Fibroblast of gingiva (primary cell): ENCODE measurements around the gene ZCCHC17.

Experiments
- DNase-seq: peaks from one replicate; pipeline ENCODE4 v3.0.0-alpha.2; 2011; ENCODE audit warnings: low read depth

ZCCHC17 gene

GRCh38 chr1:31396633-31397351 is 100.0 kb downstream of the ZCCHC17 start:
- DNase-seq, result peak; percentile 96

DNA sequence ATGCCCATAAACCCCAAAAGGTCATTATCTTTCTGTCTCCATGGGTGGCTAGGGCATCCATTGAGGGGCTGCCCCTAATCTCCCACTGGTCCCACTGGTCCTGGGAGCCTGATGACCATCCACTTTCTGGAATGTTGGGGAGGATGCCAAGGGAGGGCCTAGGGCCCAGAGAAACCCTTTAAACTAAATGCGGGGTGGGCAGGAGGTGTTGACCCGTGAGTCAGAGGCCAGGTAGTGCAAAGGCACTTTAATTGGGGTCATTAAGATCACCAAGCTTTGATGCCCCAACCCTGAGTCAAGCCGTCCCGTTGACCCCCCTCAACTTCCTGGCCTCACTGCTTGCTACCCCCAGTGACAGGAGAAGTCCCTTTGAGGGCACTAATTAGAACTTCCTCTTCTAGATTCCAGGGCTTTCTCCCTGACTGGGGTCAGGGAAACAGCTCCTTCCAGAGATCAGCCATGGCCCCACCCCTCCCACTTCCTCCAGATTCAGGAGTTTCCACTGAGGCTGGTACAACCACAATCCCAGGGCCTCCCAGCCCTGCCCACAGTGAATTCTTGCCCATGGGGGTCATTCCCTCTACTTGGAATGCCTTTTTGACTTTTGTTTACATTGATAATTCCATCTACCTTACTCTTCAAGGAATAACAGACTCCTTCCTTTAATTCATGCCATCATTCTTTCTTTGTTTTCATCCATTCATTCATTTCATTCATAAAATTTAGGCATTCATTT is 100.7 kb downstream of the ZCCHC17 start:
- DNase-seq, result no peak

DNA sequence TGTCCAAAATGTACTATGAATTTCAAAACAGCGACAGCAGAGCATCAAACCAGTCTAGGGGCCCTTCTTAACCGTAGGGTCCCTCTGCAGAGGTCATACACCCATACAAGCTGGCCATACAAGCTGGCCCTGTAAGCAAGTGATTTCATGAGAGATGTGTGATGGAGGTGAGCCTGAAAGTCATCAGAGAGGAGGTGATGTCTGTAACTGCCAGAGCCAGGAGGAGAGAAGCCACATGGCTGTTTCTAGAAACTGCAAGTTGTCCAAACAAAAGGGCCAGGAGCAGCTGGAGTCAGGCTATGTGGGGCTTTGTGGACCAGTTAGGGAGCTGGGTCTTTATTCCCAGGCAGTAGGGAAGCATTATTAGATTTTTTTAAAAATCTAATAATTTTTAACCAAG is 101.4 kb downstream of the ZCCHC17 start:
- DNase-seq, result no peak

GRCh38 chr1:31399976-31400375 is 103.1 kb downstream of the ZCCHC17 start:
- no peak for DNase-seq

DNA sequence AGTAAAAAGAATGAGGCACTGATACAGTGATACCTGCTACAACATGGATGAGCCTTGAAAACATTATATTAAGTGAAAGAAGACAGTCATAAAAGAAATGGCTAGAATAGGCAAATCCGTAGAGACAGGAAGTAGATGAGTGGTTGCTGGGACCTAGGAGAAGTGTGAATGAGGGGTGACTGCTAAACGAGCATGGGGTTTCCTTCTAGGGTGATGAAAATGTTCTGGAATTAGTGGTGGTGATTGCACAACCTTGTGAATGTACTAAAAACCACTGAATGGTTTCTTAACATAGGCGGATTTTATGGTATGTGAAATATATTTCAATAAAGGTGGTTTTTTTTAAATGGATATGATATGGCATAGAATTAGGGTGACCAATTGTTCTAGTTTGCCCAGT is 103.6 kb downstream of the ZCCHC17 start:
- DNase-seq, result peak; percentile 44

DNA sequence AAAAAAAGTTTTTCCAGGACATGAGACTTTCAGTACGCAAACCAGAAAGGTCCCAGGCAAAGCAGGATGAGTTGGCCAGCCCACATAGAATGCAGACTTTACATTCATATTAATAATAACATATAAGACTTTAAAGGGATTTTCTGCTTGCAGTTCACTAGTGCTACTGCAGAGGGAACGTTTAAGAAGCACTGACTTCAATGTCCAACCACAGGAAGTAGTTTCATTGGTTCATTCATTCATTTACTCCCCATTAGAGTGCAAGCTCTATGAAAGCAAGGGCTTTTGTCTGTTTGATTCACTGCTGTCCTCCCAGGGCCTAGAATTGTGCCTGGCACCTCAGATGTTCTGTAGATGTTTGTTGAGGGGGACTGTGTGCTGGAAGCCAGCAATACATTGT is 104.4 kb downstream of the ZCCHC17 start:
- no peak for DNase-seq

- DNase-seq, result no peak
Measured at GRCh38 chr1:31405578-31406245, 108.9 kb downstream of the ZCCHC17 start.

- no peak for DNase-seq
Measured at GRCh38 chr1:31407029-31407626, 110.3 kb downstream of the ZCCHC17 start.

DNA sequence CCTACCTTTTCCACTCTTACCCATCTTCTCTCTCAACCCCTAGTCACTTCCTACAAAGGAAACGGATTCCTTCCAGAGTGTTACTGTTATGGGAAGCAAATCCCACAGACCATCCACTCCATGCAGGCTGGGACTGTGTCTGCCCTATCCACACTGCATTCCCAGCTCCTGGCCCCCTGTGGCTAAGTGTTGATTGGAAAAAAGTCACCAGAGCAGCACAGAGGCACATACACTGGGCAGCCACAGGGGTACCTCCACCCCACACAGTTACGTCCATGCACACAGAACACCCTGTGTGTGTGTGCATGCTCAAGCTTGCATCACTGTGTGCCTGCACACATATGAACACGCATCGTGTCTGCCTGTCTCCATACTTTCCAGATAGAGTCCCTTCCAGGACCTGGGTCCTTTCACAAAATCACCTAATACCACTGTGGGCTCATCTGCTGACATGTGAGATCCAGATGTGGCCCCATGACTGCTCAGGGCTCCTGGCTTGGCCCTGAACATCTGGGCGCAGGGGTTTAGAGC is 112.0 kb downstream of the ZCCHC17 start:
- DNase-seq, result no peak

DNA sequence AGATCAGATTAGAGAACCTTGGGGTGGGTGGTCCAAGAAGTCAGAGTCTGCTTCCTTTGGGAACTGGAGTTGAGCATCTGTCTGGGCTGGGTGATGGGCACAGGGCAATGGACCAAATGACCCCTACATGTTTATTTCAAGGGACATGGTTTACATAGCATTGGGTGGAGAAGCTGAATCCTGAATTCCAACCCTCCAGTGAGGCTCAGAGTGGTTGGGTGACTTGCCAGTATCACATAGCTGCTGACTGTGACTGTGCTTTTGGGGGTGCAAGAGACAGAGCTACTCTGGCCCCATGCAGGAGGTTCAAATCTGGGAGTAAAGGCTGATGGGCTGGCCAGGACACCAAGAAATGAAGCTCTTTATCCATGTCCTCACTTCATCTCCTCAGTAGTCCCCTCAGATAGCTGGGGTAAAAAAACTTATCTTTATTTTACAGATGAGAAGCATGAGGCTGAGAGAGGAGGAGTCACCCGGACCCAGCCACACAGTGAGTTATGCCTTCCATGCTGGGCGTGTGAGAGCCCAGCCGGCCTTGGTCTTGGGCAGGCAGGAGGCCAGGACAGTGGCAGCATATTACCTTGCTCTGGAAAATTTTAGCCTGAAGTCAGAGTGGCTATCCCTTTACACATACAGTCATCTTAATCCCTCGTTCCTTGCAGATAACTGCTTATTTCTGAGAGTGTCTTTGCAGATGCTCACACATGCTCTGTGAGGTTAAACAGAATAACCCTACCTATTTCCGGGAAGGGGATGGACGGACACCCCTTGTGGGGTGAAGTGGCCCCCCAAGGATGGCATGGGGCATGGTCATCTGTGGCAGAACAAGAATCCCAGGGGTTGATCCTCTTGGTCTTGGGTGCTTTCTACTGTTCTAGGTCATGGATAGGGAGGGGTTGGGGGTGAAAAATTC is 113.4 kb downstream of the ZCCHC17 start:
- peak; percentile 28 for DNase-seq

DNA sequence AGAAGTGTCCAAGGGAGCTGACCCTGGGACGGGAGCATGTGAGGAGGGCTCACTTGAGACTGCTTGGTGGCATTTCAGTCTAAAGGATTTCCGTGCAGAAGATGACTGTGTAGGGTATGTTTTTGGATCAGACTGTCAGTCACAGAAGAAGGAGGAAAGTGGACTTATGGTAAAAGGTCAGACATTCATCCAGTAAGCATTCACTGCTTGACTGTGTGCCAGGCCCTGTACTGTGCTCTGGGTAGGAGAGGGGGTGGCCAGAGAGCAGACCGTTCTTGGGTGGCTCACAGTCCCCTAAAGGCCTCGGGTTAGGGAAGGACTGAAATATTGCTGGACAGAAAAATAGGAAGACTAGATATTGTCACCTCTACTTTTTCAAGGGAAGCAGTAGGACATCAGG is 114.0 kb downstream of the ZCCHC17 start:
- DNase-seq, result peak; percentile 54

- DNase-seq, result no peak
Measured at GRCh38 chr1:31412205-31412604, 115.4 kb downstream of the ZCCHC17 start.

DNA sequence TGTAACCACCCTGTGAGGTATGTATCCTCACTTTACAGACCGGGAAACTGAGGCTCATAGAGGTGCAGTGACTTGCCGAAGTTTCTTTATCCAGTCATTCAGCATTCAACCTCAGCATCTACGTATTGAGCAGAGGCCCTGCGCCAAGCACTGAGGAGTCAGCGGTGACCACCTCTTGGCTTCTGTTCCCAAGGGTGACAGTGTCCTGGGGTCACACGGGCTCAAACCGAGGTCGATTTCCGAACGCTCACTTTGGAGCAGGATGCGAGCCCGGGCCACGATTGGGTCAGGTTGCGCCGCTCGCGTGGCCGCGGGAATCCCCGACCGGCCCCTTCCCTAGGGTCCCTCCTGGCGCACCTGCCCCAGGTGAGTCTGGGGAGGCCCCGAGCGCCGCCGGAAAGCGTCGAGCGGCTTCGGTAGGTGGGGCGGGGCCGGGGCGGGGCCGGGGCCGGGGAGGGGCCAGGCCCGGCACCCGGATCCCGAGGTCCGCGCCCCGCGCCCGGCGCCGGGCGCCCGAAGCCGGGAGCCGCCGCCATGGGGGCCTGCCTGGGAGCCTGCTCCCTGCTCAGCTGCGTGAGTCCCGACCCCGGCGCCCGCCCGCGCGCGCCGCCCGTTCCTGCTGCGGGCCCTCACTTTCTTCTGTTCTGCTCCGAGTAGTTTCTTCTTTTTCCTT is 116.0 kb downstream of the ZCCHC17 start, which contains the start of gene SERINC2:
Gene SERINC2 (plus strand): TSS at position 482 of the 673 bp plus-strand sequence. CDS start 53 bp downstream, at position 535.
- no peak for DNase-seq

GRCh38 chr1:31413405-31414001 is 116.7 kb downstream of the ZCCHC17 start:
- DNase-seq, result peak; percentile 56
